HG03095 (cell line): ENCODE results near the gene FIGN.

ENCODE experiments used
- ATAC-seq: cut with Tn5 transposase; IDR thresholded peaks from one replicate; pipeline ENCODE4 v1.9.1; 2021; ENCODE audit warnings: moderate library complexity; ENCODE audit not compliant: unreplicated experiment

FIGN gene

GRCh38 chr2:163572850-163573249, 163.0 kb downstream of the FIGN start:
- no peak for ATAC-seq

- ATAC-seq: no peak
Observed at GRCh38 chr2:163571423-163572102, 164.2 kb downstream of the FIGN start.

- no peak for ATAC-seq
Observed at GRCh38 chr2:163570391-163570790, 165.4 kb downstream of the FIGN start.

GRCh38 chr2:163565192-163565591, 170.6 kb downstream of the FIGN start:
- no peak for ATAC-seq

- ATAC-seq: no peak
Observed at GRCh38 chr2:163564236-163564635, 171.6 kb downstream of the FIGN start.

- ATAC-seq: no peak
Observed at GRCh38 chr2:163563336-163563735, 172.5 kb downstream of the FIGN start.

GRCh38 chr2:163558251-163559021, 177.4 kb downstream of the FIGN start:
- ATAC-seq: no peak

GRCh38 chr2:163556511-163556910, 179.3 kb downstream of the FIGN start:
- ATAC-seq: no peak

- no peak for ATAC-seq
Observed at GRCh38 chr2:163554864-163555263, 180.9 kb downstream of the FIGN start.

- no peak for ATAC-seq
Observed at GRCh38 chr2:163553601-163554000, 182.2 kb downstream of the FIGN start.

GRCh38 chr2:163552758-163553157, 183.1 kb downstream of the FIGN start:
- ATAC-seq: no peak

GRCh38 chr2:163551616-163552373, 184.0 kb downstream of the FIGN start:
- no peak for ATAC-seq

- no peak for ATAC-seq
Observed at GRCh38 chr2:163548970-163549369, 186.8 kb downstream of the FIGN start.
